H9 (cell line): ENCODE data around the gene GAK. TPM values are rescaled to one million over a fixed set of nuclear protein-coding genes. Genes with fewer than 3 reads are reported as not detected.

Source experiments
- DNase-seq: peaks from one replicate; pipeline ENCODE4 v3.0.0-alpha.2; 2017
- H2AFZ ChIP-seq: one replicate; pipeline ENCODE4 v1.6.1; 2013; ENCODE audit warnings: mild to moderate bottlenecking, low read length, control low read depth, moderate library complexity
- H2AK5ac ChIP-seq: 2 replicates; pipeline ENCODE4 v1.6.1; 2013; ENCODE audit warnings: low read length, control low read depth, mixed read lengths; ENCODE audit not compliant: insufficient read length
- H2BK120ac ChIP-seq: one replicate; pipeline ENCODE4 v1.6.1; 2013; ENCODE audit warnings: low read depth, mild to moderate bottlenecking, low read length, control low read depth, inconsistent platforms; ENCODE audit not compliant: poor library complexity, severe bottlenecking
- H2BK12ac ChIP-seq: 2 replicates; pipeline ENCODE4 v1.6.1; 2013; ENCODE audit warnings: low read length, control low read depth, mixed read lengths, low read depth; ENCODE audit not compliant: insufficient read length
- H2BK15ac ChIP-seq: 2 replicates; pipeline ENCODE4 v1.6.1; 2013; ENCODE audit warnings: low read depth, low read length, control low read depth
- H2BK20ac ChIP-seq: one replicate; pipeline ENCODE4 v1.6.1; 2013; ENCODE audit warnings: low read depth, mild to moderate bottlenecking, low read length, control low read depth, inconsistent platforms; ENCODE audit not compliant: poor library complexity, severe bottlenecking
- H2BK5ac ChIP-seq: 2 replicates; pipeline ENCODE4 v1.6.1; 2013; ENCODE audit warnings: low read length, control low read depth, mixed read lengths; ENCODE audit not compliant: insufficient read length
- H3K14ac ChIP-seq: 2 replicates; pipeline ENCODE4 v1.6.1; 2013; ENCODE audit warnings: low read length, control low read depth; ENCODE audit not compliant: insufficient read depth
- H3K18ac ChIP-seq: 2 replicates; pipeline ENCODE4 v1.6.1; 2013; ENCODE audit warnings: low read depth, mild to moderate bottlenecking, mixed read lengths, low read length, control low read depth; ENCODE audit not compliant: insufficient read length
- H3K23ac ChIP-seq: 2 replicates; pipeline ENCODE4 v1.6.1; 2013; ENCODE audit warnings: low read length, control low read depth, mixed read lengths, low read depth; ENCODE audit not compliant: insufficient read length
- H3K23me2 ChIP-seq: 2 replicates; pipeline ENCODE4 v1.6.1; 2013; ENCODE audit warnings: low read depth, mild to moderate bottlenecking, mixed read lengths, low read length, control low read depth; ENCODE audit not compliant: insufficient read length, poor library complexity, severe bottlenecking
- H3K27ac ChIP-seq: 2 replicates; pipeline ENCODE4 v1.5.1; 2013; ENCODE audit warnings: low read length, control low read depth, mixed read lengths, low read depth; ENCODE audit not compliant: insufficient read length
- H3K27me3 ChIP-seq: 2 replicates; pipeline ENCODE4 v1.6.1; 2013; ENCODE audit warnings: low read length, control low read depth, inconsistent platforms; ENCODE audit not compliant: insufficient read depth
- H3K4ac ChIP-seq: 2 replicates; pipeline ENCODE4 v1.6.1; 2013; ENCODE audit warnings: low read depth, mild to moderate bottlenecking, control low read depth, inconsistent platforms, low read length, moderate library complexity
- H3K4me1 ChIP-seq: 2 replicates; pipeline ENCODE4 v1.6.1; 2013; ENCODE audit warnings: low read length, control low read depth, inconsistent platforms; ENCODE audit not compliant: insufficient read depth
- H3K4me2 ChIP-seq: 2 replicates; pipeline ENCODE4 v1.6.1; 2013; ENCODE audit warnings: low read length, control low read depth, mixed read lengths; ENCODE audit not compliant: insufficient read length, insufficient read depth
- H3K56ac ChIP-seq: 2 replicates; pipeline ENCODE4 v1.6.1; 2013; ENCODE audit warnings: low read depth, mild to moderate bottlenecking, mixed read lengths, low read length, control low read depth; ENCODE audit not compliant: insufficient read length
- H3K79me1 ChIP-seq: 2 replicates; pipeline ENCODE4 v1.6.1; 2013; ENCODE audit warnings: low read depth, mild to moderate bottlenecking, moderate library complexity, low read length, control low read depth, inconsistent platforms; ENCODE audit not compliant: insufficient read depth, poor library complexity, severe bottlenecking
- H3K79me2 ChIP-seq: 2 replicates; pipeline ENCODE4 v1.6.1; 2013; ENCODE audit warnings: low read length, control low read depth, inconsistent platforms; ENCODE audit not compliant: insufficient read depth
- H3K9ac ChIP-seq: 2 replicates; pipeline ENCODE4 v1.6.1; 2013; ENCODE audit warnings: low read length, control low read depth, mixed read lengths; ENCODE audit not compliant: insufficient read length; ENCODE audit errors: extremely low read depth
- H3K9me3 ChIP-seq: one replicate; pipeline ENCODE4 v1.6.1; 2013; ENCODE audit warnings: low read depth, low read length, inconsistent platforms; ENCODE audit not compliant: control insufficient read depth
- H3T11ph ChIP-seq: one replicate; pipeline ENCODE4 v1.6.1; 2013; ENCODE audit warnings: mild to moderate bottlenecking, low read length, control low read depth, inconsistent platforms
- H4K20me1 ChIP-seq: one replicate; pipeline ENCODE4 v1.6.1; 2013; ENCODE audit not compliant: control insufficient read depth, insufficient read length, insufficient read depth
- H4K5ac ChIP-seq: 2 replicates; pipeline ENCODE4 v1.6.1; 2013; ENCODE audit warnings: low read depth, mild to moderate bottlenecking, mixed read lengths, low read length, control low read depth; ENCODE audit not compliant: insufficient read length
- H4K8ac ChIP-seq: replicated peaks from 2 replicates; pipeline ENCODE4 v1.6.1; 2013; ENCODE audit warnings: low read length, control low read depth, mixed read lengths, low read depth; ENCODE audit not compliant: insufficient read length
- H4K91ac ChIP-seq: 2 replicates; pipeline ENCODE4 v1.6.1; 2013; ENCODE audit warnings: low read depth, mild to moderate bottlenecking, moderate library complexity, mixed read lengths, low read length, control low read depth; ENCODE audit not compliant: insufficient read length
- H3K27ac Mint-ChIP-seq, 3 experiments: 2 replicates in 2 of 3; 3 replicates in 1 of 3; pipeline ENCODE4 v1.8.0; 2020 to 2021; ENCODE audit warnings: mixed read lengths in 3 of 3, mild to moderate bottlenecking in 1 of 3, moderate library complexity in 1 of 3
- H3K27me3 Mint-ChIP-seq: 2 replicates; pipeline ENCODE4 v1.8.0; 2021; ENCODE audit warnings: low read depth, mild to moderate bottlenecking, moderate library complexity, mixed read lengths
- H3K36me3 Mint-ChIP-seq, 3 experiments: 2 replicates in 2 of 3; 3 replicates in 1 of 3; pipeline ENCODE4 v1.8.0; 2020 to 2021; ENCODE audit warnings: low read depth in 3 of 3, mixed read lengths in 3 of 3; ENCODE audit not compliant: insufficient read depth in 1 of 3
- H3K4me1 Mint-ChIP-seq, 2 experiments: 2 replicates each; pipeline ENCODE4 v1.8.0; 2020; ENCODE audit warnings: mixed read lengths in 2 of 2
- H3K4me3 Mint-ChIP-seq, 2 experiments: 2 replicates in 1 of 2; 3 replicates in 1 of 2; pipeline ENCODE4 v1.8.0; 2020 to 2021; ENCODE audit warnings: mild to moderate bottlenecking in 2 of 2, mixed read lengths in 2 of 2, moderate library complexity in 1 of 2
- H3K9me3 Mint-ChIP-seq, 2 experiments: 2 replicates in 1 of 2; 3 replicates in 1 of 2; pipeline ENCODE4 v1.8.0; 2020; ENCODE audit warnings: mild to moderate bottlenecking in 2 of 2, mixed read lengths in 2 of 2, moderate library complexity in 1 of 2
- CTCF ChIP-seq: fragments of 200-600 bp; sonication (generic); conservative IDR thresholded peaks from 3 replicates; pipeline ENCODE4 v1.8.0; 2021; ENCODE audit warnings: antibody characterized with exemption, mild to moderate bottlenecking
- WGBS: extraction: QIAGEN DNeasy Blood & Tissue Kit; methylation state at CpG from one replicate; pipeline ENCODE4 v1.1.7; 2013; ENCODE audit warnings: missing lambda C conversion rate, low lambda C conversion rate, mixed read lengths; ENCODE audit not compliant: insufficient read length; ENCODE audit errors: extremely low coverage; 5-methylcytosine and 5-hydroxymethylcytosine counted together
- total RNA-seq: library from RNA; stranded (reverse); gene quantifications from 2 replicates; pipeline ENCODE4 v1.2.1, GENCODE V29; 2021

The GAK gene
- total RNA-seq, 1 experiment from 2014 or later, result 80.7 TPM

- DNase-seq, result no peak
- no peak overlapping the region for H3K27ac ChIP-seq
- H3K18ac ChIP-seq, result no peak overlapping the region
- H4K8ac ChIP-seq, result no peak overlapping the region
- no peaks in the 10 kb centered on the region for H3K27me3 ChIP-seq
- no peak overlapping the region for H3K4me2 ChIP-seq
- no CpG with 5 or more reads among the region's 18 CpGs for WGBS
- peaks cover 0 to 1% (median 0%) of the 10 kb centered on the region in 3 experiments; a peak in 3 of 7 replicates for H3K36me3 Mint-ChIP-seq
- H3K56ac ChIP-seq, result no peak overlapping the region
- no peak overlapping the region for H2BK120ac ChIP-seq
- H3K4me1 Mint-ChIP-seq, result no peaks in the 10 kb centered on the region
- no peak overlapping the region for H3T11ph ChIP-seq
- no peak overlapping the region for H2AK5ac ChIP-seq
- H3K23ac ChIP-seq, result no peak overlapping the region
- no peak overlapping the region for H4K5ac ChIP-seq
- H3K27me3 Mint-ChIP-seq, result peaks cover 42% of the 10 kb centered on the region
- H3K4me1 ChIP-seq, result no peaks in the 10 kb centered on the region
- H3K9me3 ChIP-seq, result no peaks in the 10 kb centered on the region
- H2BK12ac ChIP-seq, result no peak overlapping the region
- no peak for TF ChIP-seq CTCF
- no peak overlapping the region for H2BK15ac ChIP-seq
- H3K9me3 Mint-ChIP-seq, result peaks cover 12 to 14% of the 10 kb centered on the region in 2 experiments; a peak in 4 of 5 replicates
- H3K23me2 ChIP-seq, result no peaks in the 10 kb centered on the region
- H2AFZ ChIP-seq, result no peak overlapping the region
- no peak overlapping the region for H4K91ac ChIP-seq
- no peaks in the 10 kb centered on the region for H4K20me1 ChIP-seq
- H2BK20ac ChIP-seq, result no peak overlapping the region
- H3K4me3 Mint-ChIP-seq, result no peak overlapping the region
- no peaks in the 10 kb centered on the region for H3K79me1 ChIP-seq
- H3K14ac ChIP-seq, result no peak overlapping the region
- H3K4ac ChIP-seq, result no peak overlapping the region
- no peaks in the 10 kb centered on the region for H3K79me2 ChIP-seq
- H2BK5ac ChIP-seq, result no peak overlapping the region
- no peak overlapping the region for H3K9ac ChIP-seq
- H3K27ac Mint-ChIP-seq, result no peak overlapping the region
Observed at GRCh38 chr4:833731-834367, 98.3 kb downstream of the GAK start.
